Cardiac septum (tissue), 1 donor: Measurements from ENCODE around the gene CYP26C1. TPM values are rescaled to one million over a fixed set of nuclear protein-coding genes. Genes with fewer than 3 reads are reported as not detected.

Experiments
- DNase-seq: peaks from one replicate; pipeline ENCODE4 v3.0.0-alpha.2; 2020; ENCODE audit warnings: low spot score
- intact Hi-C: fragments of 100-400 bp; cut with DNase I; formaldehyde crosslinking; loops from one replicate; pipeline ENCODE4 v1.14.0; 2022
- total RNA-seq: library from RNA; stranded (reverse); fragmentation: NEBNext Ultra II Directional; extraction: Animal tissue kit (Norgen Biotek cat#: 25700); gene quantifications from one replicate; pipeline ENCODE4 v1.2.1, GENCODE V29; 2021
- donor health status: DM: no; HTN: no; CAD: no.

Gene CYP26C1
- total RNA-seq, 1 donor from 2014 or later = not detected

- intact Hi-C loops = no loop called here
- peak; percentile 47 for DNase-seq
These were observed 14.2 kb downstream of the CYP26C1 start for GRCh38 chr10:93074597-93075368.

GRCh38 chr10:93075369-93076221, 15.0 kb downstream of the CYP26C1 start:
- intact Hi-C loops = no loop called here
- peak; percentile 49 for DNase-seq

GRCh38 chr10:93076871-93077270, 16.3 kb downstream of the CYP26C1 start:
- intact Hi-C loops = no loop called here

GRCh38 chr10:93077860-93078337, 17.3 kb downstream of the CYP26C1 start:
- intact Hi-C loops = no loop called here
- no peak for DNase-seq

More at GRCh38 chr10:93076871-93077270, 16.3 kb downstream of the CYP26C1 start:
- DNase-seq = no peak

GRCh38 chr10:93079663-93080349, 19.2 kb downstream of the CYP26C1 start:
- intact Hi-C loops = loop anchor here (2.0 to 5.0 kb wide), 2 partner anchors 35 to 207 kb away; no protein-coding TSS in a partner anchor

GRCh38 chr10:93080350-93081046, 19.9 kb downstream of the CYP26C1 start:
- peak; percentile 80 for DNase-seq
- intact Hi-C loops = loop anchor here (2.0 to 5.0 kb wide), 2 partner anchors 34 to 207 kb away; no protein-coding TSS in a partner anchor

More at GRCh38 chr10:93079663-93080349, 19.2 kb downstream of the CYP26C1 start:
- peak; percentile 20 for DNase-seq

- intact Hi-C loops = loop anchor here (2.0 to 5.0 kb wide), 2 partner anchors 33 to 206 kb away; no protein-coding TSS in a partner anchor
- peak; percentile 49 for DNase-seq
These were observed 20.7 kb downstream of the CYP26C1 start for GRCh38 chr10:93081318-93081717.

- intact Hi-C loops = loop anchor here (2.0 to 5.0 kb wide), 2 partner anchors 33 to 205 kb away; no protein-coding TSS in a partner anchor
- peak; percentile 43 for DNase-seq
These were observed 21.2 kb downstream of the CYP26C1 start for GRCh38 chr10:93081834-93082233.

GRCh38 chr10:93083743-93084539, 23.3 kb downstream of the CYP26C1 start:
- DNase-seq = peak; percentile 27
- intact Hi-C loops = loop anchor here (5.0 kb wide), 1 partner anchor 203 kb away; no protein-coding TSS in a partner anchor

- DNase-seq = no peak
- intact Hi-C loops = no loop called here
These were observed 24.8 kb downstream of the CYP26C1 start for GRCh38 chr10:93085272-93085859.

GRCh38 chr10:93086289-93086688, 25.7 kb downstream of the CYP26C1 start:
- intact Hi-C loops = no loop called here
- no peak for DNase-seq

- intact Hi-C loops = no loop called here
- DNase-seq = no peak
These were observed 27.2 kb downstream of the CYP26C1 start for GRCh38 chr10:93087846-93088245.

- intact Hi-C loops = no loop called here
- peak; percentile 50 for DNase-seq
These were observed 27.9 kb downstream of the CYP26C1 start for GRCh38 chr10:93088466-93088865.

GRCh38 chr10:93090619-93091018, 30.0 kb downstream of the CYP26C1 start:
- no peak for DNase-seq
- intact Hi-C loops = no loop called here

- no peak for DNase-seq
These were observed 31.4 kb downstream of the CYP26C1 start for GRCh38 chr10:93091960-93092359.

GRCh38 chr10:93095225-93095624, 34.6 kb downstream of the CYP26C1 start:
- intact Hi-C loops = no loop called here

More at GRCh38 chr10:93091960-93092359, 31.4 kb downstream of the CYP26C1 start:
- intact Hi-C loops = no loop called here

GRCh38 chr10:93096901-93097300, 36.3 kb downstream of the CYP26C1 start:
- DNase-seq = no peak
- intact Hi-C loops = no loop called here

More at GRCh38 chr10:93095225-93095624, 34.6 kb downstream of the CYP26C1 start:
- peak; percentile 14 for DNase-seq
